Epithelial cell of proximal tubule (primary cell): ENCODE results near the gene HIVEP3. TPM values are rescaled to one million over a fixed set of nuclear protein-coding genes. Genes with fewer than 3 reads are reported as not detected.

Experiments used
- DNase-seq: peaks from one replicate; pipeline ENCODE4 v3.0.0-alpha.2; 2011; ENCODE audit warnings: low read depth
- H3K4me3 ChIP-seq: 2 replicates; pipeline ENCODE4 v1.5.1; 2011; ENCODE audit warnings: low read depth, mild to moderate bottlenecking, low read length
- CTCF ChIP-seq: conservative IDR thresholded peaks from 2 replicates; pipeline ENCODE4 v1.5.1; 2012; ENCODE audit warnings: low read depth, mild to moderate bottlenecking, low read length
- total RNA-seq: library from RNA; depleted of rRNA; stranded (reverse); fragments of >200 nt; gene quantifications from 2 replicates; pipeline ENCODE4 v1.2.3, GENCODE V29; 2015

Gene HIVEP3
- total RNA-seq, 1 donor from 2014 or later = 3.9 TPM

GRCh38 chr1:41660570-41661427 lies 257.9 kb downstream of the HIVEP3 start:
- peak overlapping the region; percentile 59 for H3K4me3 ChIP-seq

GRCh38 chr1:41659903-41660302 lies 258.8 kb downstream of the HIVEP3 start:
- no peak for DNase-seq
- no peak for TF ChIP-seq CTCF
- no peak overlapping the region for H3K4me3 ChIP-seq

More at GRCh38 chr1:41660570-41661427, 257.9 kb downstream of the HIVEP3 start:
- no peak for TF ChIP-seq CTCF
- no peak for DNase-seq

GRCh38 chr1:41659159-41659495 lies 259.6 kb downstream of the HIVEP3 start:
- DNase-seq = no peak
- TF ChIP-seq CTCF = no peak
- H3K4me3 ChIP-seq = no peak overlapping the region

GRCh38 chr1:41658431-41659158 lies 260.1 kb downstream of the HIVEP3 start:
- H3K4me3 ChIP-seq = no peak overlapping the region
- no peak for DNase-seq
- no peak for TF ChIP-seq CTCF

- H3K4me3 ChIP-seq = no peak overlapping the region
- no peak for TF ChIP-seq CTCF
- no peak for DNase-seq
Observed at GRCh38 chr1:41657679-41658295, 260.9 kb downstream of the HIVEP3 start.

- no peak overlapping the region for H3K4me3 ChIP-seq
- DNase-seq = no peak
- TF ChIP-seq CTCF = no peak
Observed at GRCh38 chr1:41656825-41657500, 261.8 kb downstream of the HIVEP3 start.
